GM19099 (cell line): Measurements from ENCODE around the gene LSM2.

Source experiments
- POLR2A ChIP-seq: IDR thresholded peaks from 3 replicates; pipeline ENCODE4 v1.6.1; 2011; ENCODE audit warnings: low read depth; ENCODE audit not compliant: insufficient read length; ENCODE audit errors: extremely low read depth

Gene LSM2

GRCh38 chr6:31780507-31781243 is 26.1 kb downstream of the LSM2 start:
- TF ChIP-seq POLR2A, result no peak

- no peak for TF ChIP-seq POLR2A
Measured at GRCh38 chr6:31779908-31780307, 26.9 kb downstream of the LSM2 start.

GRCh38 chr6:31778999-31779885 is 27.5 kb downstream of the LSM2 start:
- TF ChIP-seq POLR2A, result no peak

GRCh38 chr6:31778193-31778592 is 28.6 kb downstream of the LSM2 start:
- no peak for TF ChIP-seq POLR2A

GRCh38 chr6:31777667-31778050 is 29.1 kb downstream of the LSM2 start:
- no peak for TF ChIP-seq POLR2A

- no peak for TF ChIP-seq POLR2A
Measured at GRCh38 chr6:31776989-31777666, 29.6 kb downstream of the LSM2 start, which contains the start of gene VWA7. Gene VWA7 (minus strand): TSS chr6:31777328. CDS start chr6:31776779, 549 bp downstream.

- TF ChIP-seq POLR2A, result no peak
Measured at GRCh38 chr6:31776485-31776988, 30.2 kb downstream of the LSM2 start.

GRCh38 chr6:31775633-31776484 is 30.9 kb downstream of the LSM2 start:
- no peak for TF ChIP-seq POLR2A

GRCh38 chr6:31775184-31775583 is 31.6 kb downstream of the LSM2 start:
- no peak for TF ChIP-seq POLR2A

GRCh38 chr6:31771992-31772358 is 34.8 kb downstream of the LSM2 start:
- TF ChIP-seq POLR2A, result no peak

- no peak for TF ChIP-seq POLR2A
Measured at GRCh38 chr6:31770860-31771259, 35.9 kb downstream of the LSM2 start.

GRCh38 chr6:31769684-31770371 is 36.9 kb downstream of the LSM2 start:
- TF ChIP-seq POLR2A, result no peak

GRCh38 chr6:31768363-31769257 is 38.2 kb downstream of the LSM2 start:
- no peak for TF ChIP-seq POLR2A
